ENCODE measurements around the gene CAMTA1. TPM values are rescaled to one million over a fixed set of nuclear protein-coding genes. Genes with fewer than 3 reads are reported as not detected.

CAMTA1 gene
- total and polyA plus RNA-seq, 9 of the 15 experiments (the other 6 are each of a cell fraction or from before 2014, with no cell fraction given): 43.9 to 161 (median 65.9) TPM

DNA sequence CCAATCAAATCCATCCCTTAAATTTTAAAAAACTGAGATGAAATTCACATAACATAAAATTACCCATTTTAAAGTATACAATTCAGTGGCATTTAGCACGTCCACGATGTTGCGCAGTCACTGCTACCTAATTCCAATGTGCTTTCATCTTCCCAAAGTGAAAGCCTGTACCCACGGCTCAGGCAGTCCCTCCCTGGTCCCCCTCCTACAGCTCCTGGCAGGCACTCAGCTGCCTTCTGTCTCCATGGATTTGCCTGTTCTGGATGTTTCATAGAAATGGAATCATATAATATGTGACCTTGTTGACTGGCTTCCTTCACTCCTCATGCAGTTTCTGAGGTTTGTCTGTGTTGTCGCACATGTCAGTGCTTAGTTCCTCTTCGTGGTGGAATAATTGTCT is 386.3 kb downstream of the CAMTA1 start (continued):
- TF ChIP-seq CHD7 (IDR thresholded peaks at IDR 0.05; ENCODE audit: low read depth, low read length): no peak
- TF ChIP-seq ZNF717 (CRISPR knock-in tag; IDR thresholded peaks at IDR 0.05): no peak
